GM18508 (cell line): ENCODE data around the gene TLR9.

Experiments
- ATAC-seq: cut with Tn5 transposase; IDR thresholded peaks from one replicate; pipeline ENCODE4 v1.9.1; 2021; ENCODE audit warnings: moderate number of reproducible peaks; ENCODE audit not compliant: insufficient read depth, unreplicated experiment

The TLR9 gene

GRCh38 chr3:52234516-52235447, 9.3 kb upstream of the TLR9 start:
- ATAC-seq: no peak

- no peak for ATAC-seq
Measured at GRCh38 chr3:52233968-52234367, 8.5 kb upstream of the TLR9 start.

- no peak for ATAC-seq
Measured at GRCh38 chr3:52233108-52233591, 7.7 kb upstream of the TLR9 start.

- ATAC-seq: no peak
Measured at GRCh38 chr3:52232279-52233107, 7.0 kb upstream of the TLR9 start.

- no peak for ATAC-seq
Measured at GRCh38 chr3:52231502-52232278, 6.2 kb upstream of the TLR9 start.

- ATAC-seq: no peak
Measured at GRCh38 chr3:52230889-52231499, 5.5 kb upstream of the TLR9 start.

- ATAC-seq: no peak
Measured at GRCh38 chr3:52230461-52230860, 5.0 kb upstream of the TLR9 start.

- ATAC-seq: no peak
Measured at GRCh38 chr3:52229656-52230055, 4.2 kb upstream of the TLR9 start.

GRCh38 chr3:52228751-52229291, 3.4 kb upstream of the TLR9 start:
- no peak for ATAC-seq

- no peak for ATAC-seq
Measured at GRCh38 chr3:52228266-52228665, 2.8 kb upstream of the TLR9 start.

GRCh38 chr3:52227766-52228165, 2.3 kb upstream of the TLR9 start:
- no peak for ATAC-seq

GRCh38 chr3:52227117-52227516, 1.7 kb upstream of the TLR9 start:
- no peak for ATAC-seq

GRCh38 chr3:52226229-52226817, 878 bp upstream of the TLR9 start:
- no peak for ATAC-seq

GRCh38 chr3:52223449-52224408, 1.7 kb downstream of the TLR9 start:
- ATAC-seq: no peak

- ATAC-seq: no peak
Measured at GRCh38 chr3:52222319-52223221, 2.9 kb downstream of the TLR9 start.

- ATAC-seq: no peak
Measured at GRCh38 chr3:52221563-52222318, 3.7 kb downstream of the TLR9 start.
